Dendritic cell treated with granulocyte-macrophage colony-stimulating factor and Interleukin-4, amounts not matched to agents 40 ng/mL and 50 ng/mL, for 4 days (primary cell): ENCODE measurements around the gene TTLL5.

ENCODE experiments used
- H3K27ac Mint-ChIP-seq: one replicate; pipeline ENCODE4 v1.8.0; 2022; ENCODE audit warnings: mild to moderate bottlenecking, mixed read lengths
- H3K27me3 Mint-ChIP-seq: one replicate; pipeline ENCODE4 v1.8.0; 2022; ENCODE audit warnings: mild to moderate bottlenecking, mixed read lengths
- H3K36me3 Mint-ChIP-seq: one replicate; pipeline ENCODE4 v1.8.0; 2022; ENCODE audit warnings: low read depth, mixed read lengths
- H3K4me1 Mint-ChIP-seq: one replicate; pipeline ENCODE4 v1.8.0; 2022; ENCODE audit warnings: low read depth, mixed read lengths
- H3K4me3 Mint-ChIP-seq: one replicate; pipeline ENCODE4 v1.8.0; 2022; ENCODE audit warnings: mild to moderate bottlenecking, moderate library complexity, mixed read lengths
- H3K9me3 Mint-ChIP-seq: one replicate; pipeline ENCODE4 v1.8.0; 2022; ENCODE audit warnings: mixed read lengths
- intact Hi-C: fragments of 100-400 bp; cut with micrococcal nuclease; formaldehyde crosslinking; loops from one replicate; pipeline ENCODE4 v1.15.0; 2022

Gene TTLL5

GRCh38 chr14:75752086-75752485, 91.0 kb downstream of the TTLL5 start:
- H3K36me3 Mint-ChIP-seq, result peaks cover 55% of the 10 kb centered on the region
- H3K27me3 Mint-ChIP-seq, result no peaks in the 10 kb centered on the region
- intact Hi-C loops, result no loop called here
- H3K4me3 Mint-ChIP-seq, result no peak overlapping the region
- no peak overlapping the region for H3K27ac Mint-ChIP-seq
- peaks cover 3% of the 10 kb centered on the region for H3K9me3 Mint-ChIP-seq
- H3K4me1 Mint-ChIP-seq, result peaks cover 5% of the 10 kb centered on the region

- H3K4me1 Mint-ChIP-seq, result peaks cover 5% of the 10 kb centered on the region
- peaks cover 54% of the 10 kb centered on the region for H3K36me3 Mint-ChIP-seq
- H3K4me3 Mint-ChIP-seq, result no peak overlapping the region
- no peak overlapping the region for H3K27ac Mint-ChIP-seq
- intact Hi-C loops, result no loop called here
- H3K27me3 Mint-ChIP-seq, result no peaks in the 10 kb centered on the region
- no peaks in the 10 kb centered on the region for H3K9me3 Mint-ChIP-seq
Observed at GRCh38 chr14:75752907-75753594, 92.0 kb downstream of the TTLL5 start.

- Mint-ChIP-seq H3K27me3 (no peaks in the 10 kb centered on the region), H3K4me1 (peaks cover 5% of the 10 kb centered on the region), H3K9me3 (no peaks in the 10 kb centered on the region), H3K27ac (no peak overlapping the region), H3K36me3 (peaks cover 47% of the 10 kb centered on the region), H3K4me3 (no peak overlapping the region)
- intact Hi-C loops, result no loop called here
Observed at GRCh38 chr14:75753696-75754095, 92.7 kb downstream of the TTLL5 start.

GRCh38 chr14:75757644-75758402, 96.8 kb downstream of the TTLL5 start:
- Mint-ChIP-seq H3K27ac (no peak overlapping the region), H3K9me3 (no peaks in the 10 kb centered on the region), H3K4me1 (peaks cover 5% of the 10 kb centered on the region), H3K27me3 (no peaks in the 10 kb centered on the region), H3K4me3 (no peak overlapping the region), H3K36me3 (peaks cover 38% of the 10 kb centered on the region)
- intact Hi-C loops, result no loop called here

- intact Hi-C loops, result no loop called here
- Mint-ChIP-seq H3K27me3 (no peaks in the 10 kb centered on the region), H3K9me3 (no peaks in the 10 kb centered on the region), H3K4me1 (no peaks in the 10 kb centered on the region), H3K27ac (no peak overlapping the region), H3K36me3 (peaks cover 9% of the 10 kb centered on the region), H3K4me3 (no peak overlapping the region)
Observed at GRCh38 chr14:75764020-75764419, 103.0 kb downstream of the TTLL5 start.

- H3K4me1 Mint-ChIP-seq, result no peaks in the 10 kb centered on the region
- H3K9me3 Mint-ChIP-seq, result no peaks in the 10 kb centered on the region
- no peak overlapping the region for H3K4me3 Mint-ChIP-seq
- H3K36me3 Mint-ChIP-seq, result peaks cover 10% of the 10 kb centered on the region
- intact Hi-C loops, result no loop called here
- H3K27me3 Mint-ChIP-seq, result no peaks in the 10 kb centered on the region
- no peak overlapping the region for H3K27ac Mint-ChIP-seq
Observed at GRCh38 chr14:75769047-75769685, 108.1 kb downstream of the TTLL5 start.

- no peaks in the 10 kb centered on the region for H3K4me1 Mint-ChIP-seq
- H3K9me3 Mint-ChIP-seq, result no peaks in the 10 kb centered on the region
- no peaks in the 10 kb centered on the region for H3K27me3 Mint-ChIP-seq
- no peak overlapping the region for H3K4me3 Mint-ChIP-seq
- intact Hi-C loops, result no loop called here
- H3K36me3 Mint-ChIP-seq, result peaks cover 24% of the 10 kb centered on the region
- no peak overlapping the region for H3K27ac Mint-ChIP-seq
Observed at GRCh38 chr14:75770635-75771034, 109.6 kb downstream of the TTLL5 start.

GRCh38 chr14:75771595-75771994, 110.5 kb downstream of the TTLL5 start:
- Mint-ChIP-seq H3K4me1 (no peaks in the 10 kb centered on the region), H3K27me3 (no peaks in the 10 kb centered on the region), H3K4me3 (no peak overlapping the region), H3K9me3 (no peaks in the 10 kb centered on the region), H3K36me3 (peaks cover 33% of the 10 kb centered on the region), H3K27ac (no peak overlapping the region)
- intact Hi-C loops, result no loop called here

- H3K4me1 Mint-ChIP-seq, result no peaks in the 10 kb centered on the region
- no peak overlapping the region for H3K27ac Mint-ChIP-seq
- no peaks in the 10 kb centered on the region for H3K9me3 Mint-ChIP-seq
- no peaks in the 10 kb centered on the region for H3K27me3 Mint-ChIP-seq
- peaks cover 39% of the 10 kb centered on the region for H3K36me3 Mint-ChIP-seq
- intact Hi-C loops, result no loop called here
- H3K4me3 Mint-ChIP-seq, result no peak overlapping the region
Observed at GRCh38 chr14:75773046-75773445, 112.0 kb downstream of the TTLL5 start.

- Mint-ChIP-seq H3K4me1 (no peaks in the 10 kb centered on the region), H3K4me3 (no peak overlapping the region), H3K27ac (no peak overlapping the region), H3K27me3 (no peaks in the 10 kb centered on the region), H3K36me3 (peaks cover 63% of the 10 kb centered on the region), H3K9me3 (no peaks in the 10 kb centered on the region)
- intact Hi-C loops, result no loop called here
Observed at GRCh38 chr14:75781096-75781495, 120.0 kb downstream of the TTLL5 start.

- Mint-ChIP-seq H3K4me3 (no peak overlapping the region), H3K9me3 (no peaks in the 10 kb centered on the region), H3K36me3 (peaks cover 67% of the 10 kb centered on the region), H3K4me1 (no peaks in the 10 kb centered on the region), H3K27ac (no peak overlapping the region), H3K27me3 (no peaks in the 10 kb centered on the region)
- intact Hi-C loops, result no loop called here
Observed at GRCh38 chr14:75783184-75783583, 122.1 kb downstream of the TTLL5 start.

GRCh38 chr14:75783602-75784313, 122.7 kb downstream of the TTLL5 start:
- no peak overlapping the region for H3K4me3 Mint-ChIP-seq

GRCh38 chr14:75784314-75784686, 123.3 kb downstream of the TTLL5 start:
- Mint-ChIP-seq H3K4me3 (no peak overlapping the region), H3K27ac (no peak overlapping the region), H3K4me1 (no peaks in the 10 kb centered on the region), H3K27me3 (no peaks in the 10 kb centered on the region), H3K9me3 (no peaks in the 10 kb centered on the region), H3K36me3 (peaks cover 66% of the 10 kb centered on the region)
- intact Hi-C loops, result no loop called here

More at GRCh38 chr14:75783602-75784313, 122.7 kb downstream of the TTLL5 start:
- H3K36me3 Mint-ChIP-seq, result peaks cover 67% of the 10 kb centered on the region
- H3K9me3 Mint-ChIP-seq, result no peaks in the 10 kb centered on the region
- no peaks in the 10 kb centered on the region for H3K27me3 Mint-ChIP-seq
- intact Hi-C loops, result no loop called here
- H3K27ac Mint-ChIP-seq, result no peak overlapping the region
- no peaks in the 10 kb centered on the region for H3K4me1 Mint-ChIP-seq

- no peak overlapping the region for H3K27ac Mint-ChIP-seq
- H3K4me3 Mint-ChIP-seq, result no peak overlapping the region
- intact Hi-C loops, result no loop called here
- H3K36me3 Mint-ChIP-seq, result peaks cover 37% of the 10 kb centered on the region
- H3K4me1 Mint-ChIP-seq, result no peaks in the 10 kb centered on the region
- no peaks in the 10 kb centered on the region for H3K27me3 Mint-ChIP-seq
- H3K9me3 Mint-ChIP-seq, result peaks cover 28% of the 10 kb centered on the region
Observed at GRCh38 chr14:75793806-75794205, 132.8 kb downstream of the TTLL5 start.
